ENCODE measurements around the gene ZNF587B. TPM values are rescaled to one million over a fixed set of nuclear protein-coding genes. Genes with fewer than 3 reads are reported as not detected.

The ZNF587B gene
- total and polyA plus RNA-seq, 3 donors from 2014 or later = 11.8 to 41.2 (median 38.7) TPM

DNA sequence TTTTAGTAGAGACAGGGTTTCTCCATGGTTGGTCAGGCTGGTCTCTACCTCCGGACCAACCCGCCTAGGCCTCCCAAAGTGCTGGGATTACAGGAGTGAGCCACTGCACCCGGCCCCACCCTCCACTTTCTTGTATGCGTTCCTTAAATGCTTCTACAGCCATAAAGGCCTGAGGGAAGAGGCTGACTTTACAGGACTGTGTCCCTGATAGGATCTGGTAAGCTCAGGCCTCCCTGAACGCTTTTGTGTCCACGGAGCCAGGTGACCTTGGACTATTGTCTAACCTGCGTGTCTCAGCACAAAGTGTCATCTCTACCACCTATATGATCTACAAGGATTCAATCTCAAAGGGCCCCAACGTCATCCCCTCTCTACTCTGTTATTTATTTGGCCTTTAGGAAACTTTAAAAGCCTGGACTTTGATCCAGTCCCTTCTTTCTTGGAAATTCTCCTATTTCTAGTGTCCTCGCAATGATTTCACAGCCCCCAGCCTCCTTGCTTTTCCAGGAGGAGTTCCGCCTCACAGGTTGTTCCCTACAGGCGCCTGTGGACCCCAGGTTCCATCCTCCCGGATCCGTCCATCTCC is 16.1 kb upstream of the ZNF587B start:
- no peak for TF ChIP-seq POLR2A (IDR thresholded peaks at IDR 0.05)
- TF ChIP-seq, protein P1, sequence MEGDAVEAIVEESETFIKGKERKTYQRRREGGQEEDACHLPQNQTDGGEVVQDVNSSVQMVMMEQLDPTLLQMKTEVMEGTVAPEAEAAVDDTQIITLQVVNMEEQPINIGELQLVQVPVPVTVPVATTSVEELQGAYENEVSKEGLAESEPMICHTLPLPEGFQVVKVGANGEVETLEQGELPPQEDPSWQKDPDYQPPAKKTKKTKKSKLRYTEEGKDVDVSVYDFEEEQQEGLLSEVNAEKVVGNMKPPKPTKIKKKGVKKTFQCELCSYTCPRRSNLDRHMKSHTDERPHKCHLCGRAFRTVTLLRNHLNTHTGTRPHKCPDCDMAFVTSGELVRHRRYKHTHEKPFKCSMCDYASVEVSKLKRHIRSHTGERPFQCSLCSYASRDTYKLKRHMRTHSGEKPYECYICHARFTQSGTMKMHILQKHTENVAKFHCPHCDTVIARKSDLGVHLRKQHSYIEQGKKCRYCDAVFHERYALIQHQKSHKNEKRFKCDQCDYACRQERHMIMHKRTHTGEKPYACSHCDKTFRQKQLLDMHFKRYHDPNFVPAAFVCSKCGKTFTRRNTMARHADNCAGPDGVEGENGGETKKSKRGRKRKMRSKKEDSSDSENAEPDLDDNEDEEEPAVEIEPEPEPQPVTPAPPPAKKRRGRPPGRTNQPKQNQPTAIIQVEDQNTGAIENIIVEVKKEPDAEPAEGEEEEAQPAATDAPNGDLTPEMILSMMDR (IDR thresholded peaks at IDR 0.05) = no peak
- Histone ChIP-seq H3K9me3 (no peaks in the 10 kb centered on the region), H3K36me3 (ENCODE audit: low read depth, missing control alignments) (no peaks in the 10 kb centered on the region), H3K27me3 (no peaks in the 10 kb centered on the region), H3K27ac (peak overlapping the region in 1 of 2 donors; percentile 46), H3K4me1 (no peaks in the 10 kb centered on the region), H3K4me3 (peak overlapping the region; percentile 66 to 75)
- intact Hi-C loops (cut with DNase I; ENCODE audit: low total_unique reads) = no loop called here
- 16 to 18% methylated on average over 12 to 13 of the region's 13 CpGs for WGBS, 2 donors
- DNase-seq = no peak

DNA sequence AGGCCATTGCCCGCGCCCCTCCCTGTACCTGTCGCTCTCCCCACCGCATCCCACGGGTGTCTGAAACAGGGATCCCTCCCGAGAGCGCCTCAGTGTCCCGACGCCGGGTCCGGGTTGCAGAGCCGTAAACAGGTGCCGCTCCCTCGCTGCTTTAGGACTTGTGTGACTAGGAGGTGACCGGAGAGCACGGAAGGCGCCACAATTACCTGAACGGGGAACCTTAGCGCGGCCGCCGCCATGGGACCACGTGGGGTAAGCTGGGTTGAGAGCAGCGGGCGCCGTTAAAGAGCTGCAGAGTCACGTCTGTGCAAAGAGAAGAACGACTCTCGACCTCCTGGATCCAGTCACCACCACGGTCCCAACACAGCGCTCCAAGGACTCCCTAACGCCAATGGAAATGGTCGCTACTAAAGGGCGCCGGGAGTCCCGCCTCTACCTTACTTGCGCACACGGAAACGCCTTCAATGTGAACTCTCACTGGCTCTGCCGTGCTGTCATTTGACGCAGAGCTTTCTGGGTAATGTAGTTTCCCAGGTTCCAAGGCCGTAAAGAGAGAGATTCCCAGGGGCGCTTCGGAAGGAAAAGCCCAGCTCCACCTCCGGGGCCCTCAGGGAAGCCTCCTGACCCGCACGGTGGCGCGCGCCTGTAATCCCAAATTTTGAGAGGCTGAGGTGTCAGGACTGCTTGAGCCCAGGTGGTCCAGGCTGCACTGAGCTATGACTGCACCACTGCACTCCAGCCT is 15.4 kb upstream of the ZNF587B start, which contains the start of gene ZNF552:
Gene ZNF552 (minus strand): TSS at position 409 of the 742 bp plus-strand sequence. CDS start 170 bp downstream, at position 239.
- Histone ChIP-seq H3K36me3 (ENCODE audit: low read depth, missing control alignments) (no peaks in the 10 kb centered on the region), H3K27ac (peak within 1 kb of the TSS in 1 of 2 donors; percentile 46), H3K4me3 (peak within 1 kb of the TSS; percentile 66 to 75), H3K27me3 (no peaks in the 10 kb centered on the region), H3K9me3 (no peaks in the 10 kb centered on the region), H3K4me1 (no peaks in the 10 kb centered on the region)
- peak; percentile 38 for TF ChIP-seq POLR2A (IDR thresholded peaks at IDR 0.05)
- TF ChIP-seq, protein P1 (IDR thresholded peaks at IDR 0.05) = no peak
- WGBS, 2 donors = 1 to 5% methylated on average over 35 to 50 of the region's 50 CpGs
- intact Hi-C loops (cut with DNase I; ENCODE audit: low total_unique reads) = no loop called here
- peak; percentile 95 for DNase-seq

DNA sequence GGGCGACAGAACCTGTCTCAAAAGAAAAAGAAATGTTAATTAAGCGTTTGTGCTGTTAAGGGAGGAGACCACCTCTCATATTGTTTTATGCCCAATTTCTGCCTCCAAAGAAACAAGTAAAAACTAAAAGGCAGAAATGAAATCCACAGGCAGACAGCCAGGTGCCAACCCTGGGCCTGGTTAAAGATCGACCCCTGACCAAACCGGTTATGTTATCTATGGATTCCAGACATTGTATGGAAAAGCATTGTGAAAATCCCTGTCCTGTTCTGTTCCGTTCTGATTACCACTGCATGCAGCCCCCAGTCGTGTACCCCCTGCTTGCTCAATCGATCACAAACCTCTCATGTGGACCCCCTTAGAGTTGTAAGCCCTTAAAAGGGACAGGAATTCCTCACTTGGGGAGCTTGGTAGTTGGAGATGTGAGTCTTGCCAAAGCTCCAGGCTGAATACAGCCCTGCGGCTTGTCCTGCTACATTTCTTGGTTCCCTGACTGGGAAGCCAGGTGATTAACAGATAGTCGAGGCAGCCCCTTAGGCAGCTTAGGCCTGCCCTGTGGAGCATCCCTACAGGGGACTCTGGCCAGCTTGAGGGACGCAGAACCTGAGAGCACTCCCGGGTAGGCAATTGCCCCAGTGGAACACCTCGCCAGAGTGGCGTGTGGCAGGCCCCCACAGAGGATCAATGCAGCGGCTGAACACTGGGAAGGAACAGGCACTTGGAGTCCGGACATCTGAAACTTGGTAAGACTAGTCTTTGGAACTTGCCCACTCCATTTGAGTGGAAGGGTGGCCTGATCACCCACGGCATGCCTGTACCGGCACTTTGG is 14.6 kb upstream of the ZNF587B start:
- no peak for DNase-seq
- Histone ChIP-seq H3K9me3 (no peaks in the 10 kb centered on the region), H3K4me1 (no peaks in the 10 kb centered on the region), H3K27ac (peak overlapping the region in 1 of 2 donors; percentile 39), H3K36me3 (ENCODE audit: low read depth, missing control alignments) (no peaks in the 10 kb centered on the region), H3K27me3 (no peaks in the 10 kb centered on the region), H3K4me3 (peak overlapping the region; percentile 66 to 75)
- TF ChIP-seq POLR2A (IDR thresholded peaks at IDR 0.05) = no peak
- TF ChIP-seq, protein P1 (IDR thresholded peaks at IDR 0.05) = no peak
- intact Hi-C loops (cut with DNase I; ENCODE audit: low total_unique reads) = no loop called here
- 86 to 87% methylated on average over 17 of the region's 17 CpGs for WGBS, 2 donors

DNA sequence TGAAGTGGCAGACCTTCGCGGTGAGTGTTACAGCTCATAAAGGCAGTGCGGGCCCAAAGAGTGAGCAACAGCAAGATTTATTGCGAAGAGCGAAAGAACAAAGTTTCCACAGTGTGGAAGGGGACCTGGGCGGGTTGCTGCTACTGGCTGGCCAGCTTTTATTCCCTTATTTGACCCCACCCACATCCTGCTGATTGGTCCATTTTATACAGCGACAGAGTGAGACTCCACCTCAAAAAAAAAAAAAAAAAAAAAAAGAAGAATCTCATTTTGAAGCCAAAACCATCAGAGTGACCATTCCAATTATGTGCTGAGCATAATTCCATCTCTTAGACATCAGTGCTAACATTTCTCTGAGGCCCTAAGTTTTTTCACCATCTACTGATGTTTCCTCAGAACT is 13.4 kb upstream of the ZNF587B start:
- peaks cover 3% of the 10 kb centered on the region for H3K4me1 ChIP-seq
- DNase-seq = no peak
- H3K27me3 ChIP-seq = no peaks in the 10 kb centered on the region
- H3K4me3 ChIP-seq = no peak overlapping the region
- intact Hi-C loops (cut with DNase I; ENCODE audit: low total_unique reads) = no loop called here
- no peaks in the 10 kb centered on the region for H3K36me3 ChIP-seq (ENCODE audit: low read depth, missing control alignments)
- no peaks in the 10 kb centered on the region for H3K9me3 ChIP-seq
- no peak overlapping the region for H3K27ac ChIP-seq
- WGBS, 2 donors = 78 to 83% methylated on average over 7 of the region's 7 CpGs
- no peak for TF ChIP-seq POLR2A (IDR thresholded peaks at IDR 0.05)
- TF ChIP-seq, protein P1 (IDR thresholded peaks at IDR 0.05) = no peak

Data from testis (tissue), 3 donors.